HepG2 (cell line): ENCODE results near the gene MICB. TPM values are rescaled to one million over a fixed set of nuclear protein-coding genes. Genes with fewer than 3 reads are reported as not detected.

Experiments
- ATAC-seq: fragments of 200-7000 bp; cut with Tn5 transposase; 3 replicates; pipeline ENCODE4 v1.9.1; 2020; ENCODE audit warnings: mild to moderate bottlenecking, moderate library complexity
- BruUV-seq: library from RNA; stranded (reverse); fragments of 400-500 nt; replicated peaks from 2 replicates; lab custom pipeline; 2021; lab: Mats Ljungman, UMichigan
- CTCF ChIA-PET: fragments of 300-600 bp; formaldehyde crosslinking; extraction: SDS; loops from one replicate; lab custom pipeline; 2021; ENCODE audit warnings: low total read pairs, inconsistent platforms, low intra/inter-chr PET ratio; lab: Yijun Ruan, JAX
- POLR2A ChIA-PET: fragments of 350-600 bp; sonication (Branson Sonifier 250); formaldehyde crosslinking; loops from one replicate; lab custom pipeline; 2020; ENCODE audit warnings: antibody characterized with exemption, inconsistent platforms; lab: Yijun Ruan, JAX
- DNase-seq: peaks from one replicate; pipeline ENCODE4 v3.0.0-alpha.2; 2015; ENCODE audit warnings: low spot score
- FAIRE-seq: peaks from 3 replicates; lab custom pipeline; 2011; peaks lifted over from hg19 to GRCh38; lab: Jason Lieb, UNC
- H2AFZ ChIP-seq: one replicate; pipeline ENCODE4 v1.6.1; 2011; ENCODE audit warnings: low read length, inconsistent platforms
- H3K27ac ChIP-seq: fragments of 300-600 bp; 3 replicates; pipeline ENCODE4 v1.8.0; 2011; ENCODE audit warnings: mixed run types, mild to moderate bottlenecking, mixed read lengths, low read length, inconsistent platforms; ENCODE audit not compliant: insufficient read depth; ENCODE audit errors: extremely low read length
- H3K27me3 ChIP-seq, 2 experiments: fragments of 200-600 bp in 1 of 2; 2 replicates in 1 of 2; 3 replicates in 1 of 2; pipeline versions ENCODE4 v1.6.0 to v1.8.0; 2011; ENCODE audit warnings: low read length in 2 of 2, mild to moderate bottlenecking in 2 of 2, moderate library complexity in 2 of 2, inconsistent platforms in 1 of 2; ENCODE audit not compliant: insufficient read depth in 2 of 2, control insufficient read depth in 1 of 2
- H3K36me3 ChIP-seq, 2 experiments: fragments of 200-600 bp in 1 of 2; replicated peaks in 1 of 2; 2 replicates in 1 of 2; 3 replicates in 1 of 2; pipeline versions ENCODE4 v1.5.1 to v1.8.0; 2011; ENCODE audit warnings: low read length in 2 of 2, inconsistent platforms in 1 of 2; ENCODE audit not compliant: insufficient read depth in 2 of 2, control insufficient read depth in 1 of 2
- H3K4me1 ChIP-seq: 2 replicates; pipeline ENCODE4 v1.5.1; 2012; ENCODE audit warnings: low read length, inconsistent platforms; ENCODE audit not compliant: insufficient read depth
- H3K4me2 ChIP-seq: 2 replicates; pipeline ENCODE4 v1.6.0; 2011; ENCODE audit warnings: low read depth, low read length, inconsistent platforms
- H3K4me3 ChIP-seq, 3 experiments: fragments of 200-600 bp in 1 of 3; sonication (generic), shearing (Covaris generic) in 1 of 3; replicated peaks in 1 of 3; 2 replicates each; pipeline ENCODE4 v1.5.1; 2011 to 2016; ENCODE audit warnings: low read length in 3 of 3, inconsistent platforms in 2 of 3, low read depth in 2 of 3, mild to moderate bottlenecking in 2 of 3, control low read depth in 1 of 3, mixed read lengths in 1 of 3; ENCODE audit not compliant: insufficient read depth in 1 of 3
- H3K79me2 ChIP-seq: one replicate; pipeline ENCODE4 v1.6.1; 2011; ENCODE audit warnings: low read length, inconsistent platforms; ENCODE audit not compliant: insufficient read depth
- H3K9ac ChIP-seq: 2 replicates; pipeline ENCODE4 v1.6.0; 2011; ENCODE audit warnings: mild to moderate bottlenecking, low read depth, low read length, inconsistent platforms; ENCODE audit not compliant: insufficient read depth
- H3K9me3 ChIP-seq: 2 replicates; pipeline ENCODE4 v1.5.1; 2012; ENCODE audit warnings: mild to moderate bottlenecking, low read length
- H4K20me1 ChIP-seq: 2 replicates; pipeline ENCODE4 v1.6.0; 2011; ENCODE audit warnings: inconsistent platforms, mild to moderate bottlenecking, low read length, moderate library complexity; ENCODE audit not compliant: insufficient read depth
- DPF2 ChIP-seq: sonication (generic); formaldehyde crosslinking; IDR thresholded peaks from 2 replicates; pipeline ENCODE4 v1.4.0; 2020; ENCODE audit warnings: mild to moderate bottlenecking, low read depth, missing genetic modification reagents, borderline replicate concordance
- ELF4 ChIP-seq: sonication (generic); formaldehyde crosslinking; IDR thresholded peaks from 2 replicates; pipeline ENCODE4 v1.5.0; 2020; ENCODE audit warnings: missing genetic modification reagents, mild to moderate bottlenecking, moderate library complexity, borderline replicate concordance
- ELK4 ChIP-seq: sonication (generic); formaldehyde crosslinking; IDR thresholded peaks from 2 replicates; pipeline ENCODE4 v1.9.0; 2021; ENCODE audit warnings: missing genetic modification reagents, borderline replicate concordance
- GTF2F1 ChIP-seq: fragments of 150-350 bp; IDR thresholded peaks from 2 replicates; pipeline ENCODE4 v1.6.1; 2014; ENCODE audit warnings: low read length
- KDM3A ChIP-seq: IDR thresholded peaks from 2 replicates; pipeline ENCODE4 v1.6.1; 2018; ENCODE audit warnings: low read depth, missing compliant biosample characterization
- KMT2B ChIP-seq: IDR thresholded peaks from 2 replicates; pipeline ENCODE4 v1.6.1; 2016; ENCODE audit warnings: missing genetic modification reagents, missing compliant biosample characterization
- PHF5A ChIP-seq: IDR thresholded peaks from one replicate; pipeline ENCODE4 v1.6.1; 2018; ENCODE audit warnings: low read depth, missing genetic modification reagents; ENCODE audit not compliant: unreplicated experiment
- POLR2G ChIP-seq: fragments of 200-400 bp; formaldehyde crosslinking; IDR thresholded peaks from 2 replicates; pipeline ENCODE4 v1.6.1; 2018; ENCODE audit warnings: mild to moderate bottlenecking, low read depth, low read length, moderate library complexity
- REST ChIP-seq, 2 experiments: IDR thresholded peaks; 2 replicates each; pipeline ENCODE4 v1.6.1; 2011 to 2012; ENCODE audit warnings: low read length in 2 of 2, borderline replicate concordance in 1 of 2, low read depth in 1 of 2, mild to moderate bottlenecking in 1 of 2, moderate library complexity in 1 of 2
- STAG1 ChIP-seq: sonication (generic); formaldehyde crosslinking; IDR thresholded peaks from 2 replicates; pipeline ENCODE4 v1.4.0; 2020; ENCODE audit warnings: missing genetic modification reagents
- ZBTB39 ChIP-seq: sonication (generic); formaldehyde crosslinking; IDR thresholded peaks from 2 replicates; pipeline ENCODE4 v1.5.0; 2020; ENCODE audit warnings: missing genetic modification reagents
- ZNF296 ChIP-seq: sonication (generic); formaldehyde crosslinking; conservative IDR thresholded peaks from 2 replicates; pipeline ENCODE4 v1.5.0; 2020; ENCODE audit warnings: mild to moderate bottlenecking, missing genetic modification reagents
- ZNF329 ChIP-seq: sonication (generic); formaldehyde crosslinking; IDR thresholded peaks from 2 replicates; pipeline ENCODE4 v1.9.0; 2021; ENCODE audit warnings: low read depth, mild to moderate bottlenecking, missing genetic modification reagents
- ZNF331 ChIP-seq: sonication (generic); formaldehyde crosslinking; IDR thresholded peaks from 2 replicates; pipeline ENCODE4 v1.4.0; 2020; ENCODE audit warnings: missing genetic modification reagents
- ZNF350 ChIP-seq: sonication (generic); formaldehyde crosslinking; IDR thresholded peaks from 2 replicates; pipeline ENCODE4 v1.4.0; 2020; ENCODE audit warnings: mild to moderate bottlenecking, low read depth, missing genetic modification reagents, borderline replicate concordance
- ZNF670 ChIP-seq: sonication (generic); formaldehyde crosslinking; IDR thresholded peaks from 2 replicates; pipeline ENCODE4 v1.8.0; 2022; ENCODE audit warnings: mild to moderate bottlenecking, missing genetic modification reagents, borderline replicate concordance
- ZNF792 ChIP-seq: IDR thresholded peaks from 2 replicates; pipeline ENCODE4 v1.6.1; 2016
- WGBS: methylation state at CpG from one replicate; pipeline ENCODE4 v1.1.6; 2017; ENCODE audit warnings: low lambda C conversion rate; 5-methylcytosine and 5-hydroxymethylcytosine counted together
- in situ Hi-C: cut with HindIII; loops from 2 replicates; pipeline ENCODE4 v1.10.0; 2017; ENCODE audit warnings: low pct_unique_long_range_greater_than_20kb; ENCODE audit not compliant: extremely low pct_ligation_motif_present
- intact Hi-C: fragments of 100-400 bp; cut with micrococcal nuclease; formaldehyde crosslinking; loops from one replicate; pipeline ENCODE4 v1.10.0; 2022; ENCODE audit not compliant: unreplicated experiment
- polyA plus RNA-seq, 8 experiments: library from polyadenylated mRNA; depleted of rRNA in 3 of 8; stranded (reverse) in 7 of 8; unstranded in 1 of 8; fragments of >200 nt; fragmentation: Illumina TruSeq in 4 of 8; extraction: Trizol in 4 of 8; gene quantifications; 2 replicates each; pipeline versions ENCODE4 v1.2.1 to v1.2.3, GENCODE V29; 2011 to 2016; ENCODE audit warnings: low read depth in 4 of 8, missing spikeins in 1 of 8, mixed read lengths in 1 of 8; ENCODE audit not compliant: insufficient read depth in 1 of 8
- total RNA-seq, 5 experiments: library from RNA; depleted of rRNA; stranded (reverse); fragments of >200 nt; fragmentation: Illumina TruSeq; extraction: Trizol; gene quantifications; 2 replicates each; pipeline ENCODE4 v1.2.3, GENCODE V29; 2016; ENCODE audit warnings: low read depth in 1 of 5

Gene MICB
- total and polyA plus RNA-seq, 2 of the 13 experiments (the other 11 are each of a cell fraction or from before 2014, with no cell fraction given), result 12.5 to 12.8 TPM

GRCh38 chr6:31538805-31539400 is 41.0 kb downstream of the MICB start (continued):
- no peak for TF ChIP-seq ZNF350 (CRISPR knock-in tag)
- no peak for TF ChIP-seq ELK4
- no peak for TF ChIP-seq KMT2B (CRISPR knock-in tag)
- no peak for TF ChIP-seq REST (IDR thresholded peaks at IDR 0.05; ENCODE audit: borderline replicate concordance in 1 of 2, low read depth in 1 of 2, low read length in 2 of 2)
- TF ChIP-seq GTF2F1, result no peak
- TF ChIP-seq ZNF331 (CRISPR knock-in tag), result peak; percentile 7; the same call in 1 of the 2 replicates
- TF ChIP-seq ZNF792, result no peak

- WGBS, result 20% methylated on average over 4 of the region's 4 CpGs
- peaks cover 53% of the 10 kb centered on the region for H4K20me1 ChIP-seq
- H3K79me2 ChIP-seq, result peaks cover 68% of the 10 kb centered on the region
- peaks cover 61% of the 10 kb centered on the region for H3K4me1 ChIP-seq
- CTCF ChIA-PET, result no interaction called here
- no peaks in the 10 kb centered on the region for H3K9me3 ChIP-seq
- no peak for FAIRE-seq
- peak overlapping the region; percentile 99 for H3K4me2 ChIP-seq
- no TSS peak for BruUV-seq
- H3K36me3 ChIP-seq, result peaks cover 21 to 47% of the 10 kb centered on the region in 2 experiments
- H3K27ac ChIP-seq, result peak overlapping the region; percentile 95
- DNase-seq, result no peak
- in situ Hi-C loops, result no loop called here
- no peak overlapping the region for H2AFZ ChIP-seq
- ATAC-seq, result no peak
- POLR2A ChIA-PET, result interaction anchor here (0.7 to 6.9 kb wide), 16 partner anchors 10 to 627 kb away, joined by 3 to 123 read pairs (median 8); partner anchors contain the start of genes APOM, BAG6, C6orf47 and HSPA1A
- peak overlapping the region; percentile 66 to 99 (median 83) for H3K4me3 ChIP-seq
- intact Hi-C loops, result loop anchor here (10.0 kb wide), 1 partner anchor 114 kb away; the partner anchor contains the start of genes APOM and BAG6
- no peaks in the 10 kb centered on the region; a peak in 2 of 5 replicates for H3K27me3 ChIP-seq
- H3K9ac ChIP-seq, result peak overlapping the region; percentile 96
- no peak for TF ChIP-seq ELF4 (CRISPR knock-in tag)
- TF ChIP-seq ZNF296 (CRISPR knock-in tag), result no peak
- 0 out of 2 replicates have a peak, but pooled peaks have one; percentile 36 for TF ChIP-seq ZBTB39 (CRISPR knock-in tag)
- TF ChIP-seq ZNF670 (CRISPR knock-in tag), result 0 out of 2 replicates have a peak, but pooled peaks have one; percentile 12
- TF ChIP-seq ZNF329 (CRISPR knock-in tag), result no peak
- no peak for TF ChIP-seq DPF2 (CRISPR knock-in tag)
- TF ChIP-seq PHF5A, result no peak
- TF ChIP-seq KDM3A (CRISPR knock-in tag), result no peak
- TF ChIP-seq POLR2G, result no peak
- no peak for TF ChIP-seq STAG1 (CRISPR knock-in tag)
Measured at GRCh38 chr6:31540640-31541039, 42.7 kb downstream of the MICB start.
